A673 (cell line): ENCODE results near the gene DRAM1. TPM values are rescaled to one million over a fixed set of nuclear protein-coding genes. Genes with fewer than 3 reads are reported as not detected.

Source experiments
- BruUV-seq: library from RNA; stranded (reverse); fragments of 400-500 nt; replicated peaks from 2 replicates; lab custom pipeline; 2021; lab: Mats Ljungman, UMichigan
- CTCF ChIA-PET: fragments of 300-600 bp; sonication (Branson Sonifier 250); formaldehyde crosslinking; loops from one replicate; lab custom pipeline; 2022; ENCODE audit warnings: antibody characterized with exemption; lab: Charles Lee
- POLR2A ChIA-PET: fragments of 300-600 bp; sonication (Branson Sonifier 250); formaldehyde crosslinking; loops from one replicate; lab custom pipeline; 2022; ENCODE audit warnings: antibody characterized with exemption; ENCODE audit not compliant: low non-redundant PET; lab: Charles Lee
- DNase-seq: peaks from one replicate; pipeline ENCODE4 v3.0.0-alpha.2; 2015; ENCODE audit warnings: low spot score
- H3K27ac ChIP-seq: fragments of 200-600 bp; sonication (generic); 2 replicates; pipeline ENCODE4 v1.5.1; 2016; ENCODE audit warnings: mixed run types, low read depth, mild to moderate bottlenecking, mixed read lengths, antibody characterized with exemption, low read length; ENCODE audit not compliant: poor library complexity, severe bottlenecking
- H3K27me3 ChIP-seq: fragments of 200-600 bp; sonication (generic); replicated peaks from 2 replicates; pipeline ENCODE4 v1.6.1; 2017; ENCODE audit warnings: mixed run types, low read depth, mild to moderate bottlenecking, mixed read lengths, antibody characterized with exemption, low read length; ENCODE audit not compliant: insufficient read depth, poor library complexity
- H3K36me3 ChIP-seq: fragments of 200-600 bp; sonication (generic); 2 replicates; pipeline ENCODE4 v1.6.1; 2016; ENCODE audit warnings: mixed run types, mild to moderate bottlenecking, mixed read lengths, antibody characterized with exemption, low read length; ENCODE audit not compliant: insufficient read depth, poor library complexity, severe bottlenecking
- H3K4me1 ChIP-seq: fragments of 200-600 bp; sonication (generic); 2 replicates; pipeline ENCODE4 v1.6.1; 2017; ENCODE audit warnings: mixed run types, mild to moderate bottlenecking, mixed read lengths, antibody characterized with exemption, low read length; ENCODE audit not compliant: insufficient read depth, poor library complexity, severe bottlenecking
- H3K4me3 ChIP-seq: fragments of 200-600 bp; sonication (generic); 2 replicates; pipeline ENCODE4 v1.5.1; 2016; ENCODE audit warnings: low read depth, mixed run types, mild to moderate bottlenecking, mixed read lengths, low read length; ENCODE audit not compliant: poor library complexity, severe bottlenecking
- H3K9me3 ChIP-seq: fragments of 200-600 bp; sonication (generic); 2 replicates; pipeline ENCODE4 v1.6.1; 2016; ENCODE audit warnings: mixed run types, low read depth, mild to moderate bottlenecking, mixed read lengths, antibody characterized with exemption, low read length; ENCODE audit not compliant: poor library complexity, severe bottlenecking
- CTCF ChIP-seq: fragments of 300-800, 200-600 bp; sonication (generic); conservative IDR thresholded peaks from 2 replicates; pipeline ENCODE4 v1.5.1; 2017; ENCODE audit warnings: low read depth, mild to moderate bottlenecking, antibody characterized with exemption, low read length, moderate library complexity, mixed read lengths
- EZH2 ChIP-seq: fragments of 200-600 bp; sonication (generic); IDR thresholded peaks from 2 replicates; pipeline ENCODE4 v1.6.1; 2017; ENCODE audit warnings: borderline replicate concordance, low read depth, mild to moderate bottlenecking, mixed read lengths, antibody characterized with exemption, low read length; ENCODE audit not compliant: poor library complexity, severe bottlenecking
- intact Hi-C: fragments of 100-400 bp; cut with micrococcal nuclease; formaldehyde crosslinking; loops from one replicate; pipeline ENCODE4 v1.10.0; 2022; ENCODE audit not compliant: unreplicated experiment
- total RNA-seq: library from RNA; stranded (reverse); gene quantifications from 2 replicates; pipeline ENCODE4 v1.2.3, GENCODE V29; 2021

The DRAM1 gene
- total RNA-seq, 1 experiment from 2014 or later = 10.5 TPM

- ChIA-PET CTCF (interaction anchor here (0.7 to 1.1 kb wide), 4 partner anchors 215 to 876 kb away, joined by 3 to 6 read pairs (median 4); no protein-coding TSS in a partner anchor), POLR2A (no interaction called here)
- no peaks in the 10 kb centered on the region for H3K9me3 ChIP-seq
- peaks cover 27% of the 10 kb centered on the region for H3K4me1 ChIP-seq
- DNase-seq = no peak
- H3K27me3 ChIP-seq = no peaks in the 10 kb centered on the region
- no peaks in the 10 kb centered on the region for H3K36me3 ChIP-seq
- no peak for TF ChIP-seq CTCF
- intact Hi-C loops = loop anchor here (2.0 to 5.0 kb wide), 2 partner anchors 762 to 828 kb away; no protein-coding TSS in a partner anchor
- no TSS peak for BruUV-seq
- H3K4me3 ChIP-seq = no peak overlapping the region
- no peak overlapping the region for H3K27ac ChIP-seq
Measured at GRCh38 chr12:101940400-101940950, 63.1 kb downstream of the DRAM1 start.

- peaks cover 16% of the 10 kb centered on the region for H3K4me1 ChIP-seq
- BruUV-seq = no TSS peak
- no peak overlapping the region for H3K27ac ChIP-seq
- H3K36me3 ChIP-seq = no peaks in the 10 kb centered on the region
- no peaks in the 10 kb centered on the region for H3K27me3 ChIP-seq
- intact Hi-C loops = loop anchor here (2.0 to 5.0 kb wide), 2 partner anchors 761 to 827 kb away; no protein-coding TSS in a partner anchor
- no peaks in the 10 kb centered on the region for H3K9me3 ChIP-seq
- ChIA-PET CTCF (no interaction called here), POLR2A (no interaction called here)
- no peak overlapping the region for H3K4me3 ChIP-seq
- TF ChIP-seq CTCF = no peak
- TF ChIP-seq EZH2 = no peak
- DNase-seq = no peak
Measured at GRCh38 chr12:101941306-101942249, 64.2 kb downstream of the DRAM1 start.

GRCh38 chr12:101942250-101942605 lies 64.8 kb downstream of the DRAM1 start:
- H3K36me3 ChIP-seq = no peaks in the 10 kb centered on the region
- no peak for TF ChIP-seq CTCF
- no peak for TF ChIP-seq EZH2
- BruUV-seq = no TSS peak
- no peak for DNase-seq
- ChIA-PET POLR2A (no interaction called here), CTCF (interaction anchor here (0.7 kb wide), 1 partner anchor 826 kb away, joined by 11 read pairs; no protein-coding TSS in a partner anchor)
- H3K27me3 ChIP-seq = no peaks in the 10 kb centered on the region
- H3K4me1 ChIP-seq = peaks cover 10% of the 10 kb centered on the region
- H3K9me3 ChIP-seq = no peaks in the 10 kb centered on the region
- H3K4me3 ChIP-seq = no peak overlapping the region
- H3K27ac ChIP-seq = no peak overlapping the region
- intact Hi-C loops = loop anchor here (5.0 kb wide), 1 partner anchor 760 kb away; no protein-coding TSS in a partner anchor
